Measurements from ENCODE around the gene TUFM.

GRCh38 chr16:28886945-28887344, 40.8 kb upstream of the TUFM start:
- TF ChIP-seq CTCF (IDR thresholded peaks at IDR 0.05 in 2 of 3, conservative IDR thresholded peaks at IDR 0.05 in 1 of 3; ENCODE audit: borderline replicate concordance in 1 of 3, insufficient read depth in 1 of 3, low read depth in 2 of 3, low read length in 2 of 3) (no peak), POLR2A (IDR thresholded peaks at IDR 0.05; ENCODE audit: borderline replicate concordance, extremely low read depth, insufficient read depth, insufficient read length) (no peak), REST (IDR thresholded peaks at IDR 0.05; ENCODE audit: low read depth) (no peak), CEBPB (IDR thresholded peaks at IDR 0.05; ENCODE audit: low read depth) (no peak), POLR2AphosphoS5 (IDR thresholded peaks at IDR 0.05; ENCODE audit: low read depth, low read length) (no peak), RAD21 (IDR thresholded peaks at IDR 0.05; ENCODE audit: low read depth) (no peak), EZH2phosphoT487 (IDR thresholded peaks at IDR 0.05; ENCODE audit: borderline replicate concordance) (no peak), MAX (IDR thresholded peaks at IDR 0.05) (no peak), ZBTB33 (IDR thresholded peaks at IDR 0.05; ENCODE audit: extremely low read depth, insufficient replicate concordance, low read length) (no peak), EGR1 (IDR thresholded peaks at IDR 0.05; ENCODE audit: low read depth) (no peak), JUND (IDR thresholded peaks at IDR 0.05) (no peak)

Data from HCT116 (cell line).